ENCODE results near the gene CEBPA. TPM values are rescaled to one million over a fixed set of nuclear protein-coding genes. Genes with fewer than 3 reads are reported as not detected.
"Not testable (repeated sequence)": the region's sequence is repeated elsewhere in the genome, so short reads cannot be mapped to it uniquely, and the experiment has no call there.

CEBPA gene
- total RNA-seq, 2 experiments from 2014 or later: 0.84 to 1.4 TPM

- no peak overlapping the region for H3K27ac Mint-ChIP-seq
- Histone ChIP-seq H3K4me1 (ENCODE audit: insufficient read depth, low read length) (no peaks in the 10 kb centered on the region), H3K27ac (ENCODE audit: low read depth in 1 of 2, low read length in 2 of 2) (no peak overlapping the region), H3K27me3 (ENCODE audit: control insufficient read depth in 1 of 2, insufficient read depth in 2 of 2, low read length in 2 of 2) (peaks cover 0 to 2% of the 10 kb centered on the region in 2 experiments), H3K36me3 (ENCODE audit: insufficient read depth, low read length) (no peaks in the 10 kb centered on the region), H3K9me3 (ENCODE audit: control insufficient read depth in 1 of 2, insufficient read depth in 1 of 2, low read length in 2 of 2) (peaks cover 0 to 6% of the 10 kb centered on the region in 2 experiments), H3K4me3 (ENCODE audit: low read length) (no peak overlapping the region)
- POLR2A ChIA-PET: no interaction called here
- peaks cover 12% of the 10 kb centered on the region for H3K9me3 Mint-ChIP-seq
- intact Hi-C loops (cut with DNase I, micrococcal nuclease): no loop called here
- ATAC-seq (ENCODE audit: poor library complexity) (no peak), DNase-seq (no peak)
- no peak for TF ChIP-seq CTCF (IDR thresholded peaks at IDR 0.05)
- H3K36me3 Mint-ChIP-seq (ENCODE audit: low read depth): no peaks in the 10 kb centered on the region
- CTCF ChIA-PET: no interaction called here
- no peaks in the 10 kb centered on the region for H3K4me1 Mint-ChIP-seq (ENCODE audit: low read depth)
- H3K27me3 Mint-ChIP-seq: peaks cover 18% of the 10 kb centered on the region
- H3K4me3 Mint-ChIP-seq: no peak overlapping the region
These were observed 22.3 kb upstream of the CEBPA start for GRCh38 chr19:33324628-33325027.

GRCh38 chr19:33323093-33323820 is 20.9 kb upstream of the CEBPA start:
- H3K9me3 Mint-ChIP-seq: peaks cover 12% of the 10 kb centered on the region
- H3K27me3 ChIP-seq (ENCODE audit: control insufficient read depth in 1 of 2, insufficient read depth in 2 of 2, low read length in 2 of 2): no peaks in the 10 kb centered on the region
- no peak for DNase-seq
- TF ChIP-seq CTCF (IDR thresholded peaks at IDR 0.05): no peak
- H3K4me1 Mint-ChIP-seq (ENCODE audit: low read depth): no peaks in the 10 kb centered on the region
- H3K27me3 Mint-ChIP-seq: peaks cover 17% of the 10 kb centered on the region
- no peak overlapping the region for H3K4me3 Mint-ChIP-seq
- peaks cover 0 to 6% of the 10 kb centered on the region in 2 experiments for H3K9me3 ChIP-seq (ENCODE audit: control insufficient read depth in 1 of 2, insufficient read depth in 1 of 2, low read length in 2 of 2)
- no peak overlapping the region for H3K27ac ChIP-seq (ENCODE audit: low read depth in 1 of 2, low read length in 2 of 2)
- POLR2A ChIA-PET: no interaction called here
- H3K4me1 ChIP-seq (ENCODE audit: insufficient read depth, low read length): no peaks in the 10 kb centered on the region
- CTCF ChIA-PET: interaction anchor here (0.6 kb wide), 1 partner anchor 12 kb away, joined by 3 read pairs; no protein-coding TSS in a partner anchor
- H3K36me3 Mint-ChIP-seq (ENCODE audit: low read depth): no peaks in the 10 kb centered on the region
- no peak overlapping the region for H3K4me3 ChIP-seq (ENCODE audit: low read length)
- H3K27ac Mint-ChIP-seq: no peak overlapping the region
- ATAC-seq (ENCODE audit: poor library complexity): no peak
- intact Hi-C loops (cut with DNase I, micrococcal nuclease): no loop called here
- H3K36me3 ChIP-seq (ENCODE audit: insufficient read depth, low read length): no peaks in the 10 kb centered on the region

- H3K4me1 ChIP-seq (ENCODE audit: insufficient read depth, low read length): no peaks in the 10 kb centered on the region
- no peaks in the 10 kb centered on the region for H3K36me3 Mint-ChIP-seq (ENCODE audit: low read depth)
- H3K9me3 Mint-ChIP-seq: peaks cover 12% of the 10 kb centered on the region
- H3K27me3 ChIP-seq (ENCODE audit: control insufficient read depth in 1 of 2, insufficient read depth in 2 of 2, low read length in 2 of 2): no peaks in the 10 kb centered on the region
- H3K36me3 ChIP-seq (ENCODE audit: insufficient read depth, low read length): no peaks in the 10 kb centered on the region
- CTCF ChIA-PET: no interaction called here
- intact Hi-C loops (cut with DNase I, micrococcal nuclease): no loop called here
- DNase-seq (no peak), ATAC-seq (ENCODE audit: poor library complexity) (no peak)
- H3K4me3 ChIP-seq (ENCODE audit: low read length): no peak overlapping the region
- no peak overlapping the region for H3K27ac ChIP-seq (ENCODE audit: low read depth in 1 of 2, low read length in 2 of 2)
- H3K27me3 Mint-ChIP-seq: peaks cover 31% of the 10 kb centered on the region
- no peak for TF ChIP-seq CTCF (IDR thresholded peaks at IDR 0.05)
- POLR2A ChIA-PET: no interaction called here
- H3K4me1 Mint-ChIP-seq (ENCODE audit: low read depth): no peaks in the 10 kb centered on the region
- peaks cover 0 to 3% of the 10 kb centered on the region in 2 experiments for H3K9me3 ChIP-seq (ENCODE audit: control insufficient read depth in 1 of 2, insufficient read depth in 1 of 2, low read length in 2 of 2)
- H3K4me3 Mint-ChIP-seq: no peak overlapping the region
- no peak overlapping the region for H3K27ac Mint-ChIP-seq
These were observed 18.3 kb upstream of the CEBPA start for GRCh38 chr19:33320636-33321035.

- ATAC-seq (ENCODE audit: poor library complexity); H3K27me3 ChIP-seq (ENCODE audit: control insufficient read depth in 1 of 2, insufficient read depth in 2 of 2, low read length in 2 of 2); POLR2A ChIA-PET; intact Hi-C loops (cut with DNase I, micrococcal nuclease); H3K36me3 Mint-ChIP-seq (ENCODE audit: low read depth); H3K36me3 ChIP-seq (ENCODE audit: insufficient read depth, low read length); H3K4me1 Mint-ChIP-seq (ENCODE audit: low read depth); H3K4me3 ChIP-seq (ENCODE audit: low read length); H3K27ac Mint-ChIP-seq; H3K9me3 ChIP-seq (ENCODE audit: control insufficient read depth in 1 of 2, insufficient read depth in 1 of 2, low read length in 2 of 2); CTCF ChIA-PET; H3K4me3 Mint-ChIP-seq; H3K4me1 ChIP-seq (ENCODE audit: insufficient read depth, low read length); DNase-seq; H3K27ac ChIP-seq (ENCODE audit: low read depth in 1 of 2, low read length in 2 of 2): not testable (repeated sequence)
- H3K27me3 Mint-ChIP-seq: peaks cover 34% of the 10 kb centered on the region
- peaks cover 12% of the 10 kb centered on the region for H3K9me3 Mint-ChIP-seq
These were observed 15.7 kb upstream of the CEBPA start for GRCh38 chr19:33317991-33318390.

Measured in CD4-positive, alpha-beta T cell (primary cell).